Measurements from ENCODE around the gene GPSM3.

- TF ChIP-seq ZNF175 (tag by site-specific recombination; IDR thresholded peaks at IDR 0.05): no peak
- TF ChIP-seq REPIN1 (tag by site-specific recombination; IDR thresholded peaks at IDR 0.05; ENCODE audit: low read depth): no peak
- TF ChIP-seq ZNF585B (tag by site-specific recombination; IDR thresholded peaks at IDR 0.05): no peak
- no peak for TF ChIP-seq PATZ1 (tag by site-specific recombination; IDR thresholded peaks at IDR 0.05)
- no peak for TF ChIP-seq ZNF138 (tag by site-specific recombination; IDR thresholded peaks at IDR 0.05; ENCODE audit: borderline replicate concordance)
- no peak for TF ChIP-seq ZNF24 (tag by site-specific recombination; IDR thresholded peaks at IDR 0.05)
- TF ChIP-seq CTCF (tag by site-specific recombination; IDR thresholded peaks at IDR 0.05): no peak
- no peak for TF ChIP-seq ZNF660 (tag by site-specific recombination; IDR thresholded peaks at IDR 0.05)
- no peak for TF ChIP-seq ZBTB11 (tag by site-specific recombination; conservative IDR thresholded peaks at IDR 0.05; ENCODE audit: low read depth)
- no peak for TF ChIP-seq GLI2 (tag by site-specific recombination; IDR thresholded peaks at IDR 0.05; ENCODE audit: borderline replicate concordance, low read depth)
Observed at GRCh38 chr6:32182555-32182981, 9.9 kb downstream of the GPSM3 start.
